Measurements from ENCODE around the gene IDE. TPM values are rescaled to one million over a fixed set of nuclear protein-coding genes. Genes with fewer than 3 reads are reported as not detected.

The IDE gene
- total and polyA plus RNA-seq, 10 of the 15 experiments (the other 5 are each of a cell fraction or from before 2014, with no cell fraction given) = 11.6 to 54.5 (median 33.6) TPM

- ATAC-seq (no peak), DNase-seq (ENCODE audit: low read depth, low spot score) (no peak), FAIRE-seq (no peak)
- Histone ChIP-seq H3K9me3 (replicated peaks; ENCODE audit: control insufficient read depth, insufficient read depth, low read length) (no peaks in the 10 kb centered on the region), H2AFZ (ENCODE audit: control insufficient read depth, low read depth, low read length) (no peak overlapping the region), H3K79me2 (ENCODE audit: control insufficient read depth, insufficient read depth, low read length) (no peaks in the 10 kb centered on the region), H3K4me3 (no peak overlapping the region), H3K36me3 (ENCODE audit: control insufficient read depth in 2 of 2, insufficient read depth in 2 of 2, low read length in 1 of 2) (peaks cover 2 to 21% of the 10 kb centered on the region in 2 experiments), H3K27me3 (replicated peaks in 1 of 2; ENCODE audit: control insufficient read depth in 2 of 2, insufficient read depth in 2 of 2, low read length in 1 of 2) (no peaks in the 10 kb centered on the region), H3K4me2 (ENCODE audit: control insufficient read depth, insufficient read depth) (no peak overlapping the region), H4K20me1 (ENCODE audit: control insufficient read depth, insufficient read depth) (no peaks in the 10 kb centered on the region), H3K9ac (ENCODE audit: control insufficient read depth, insufficient read depth, low read length) (no peak overlapping the region), H3K27ac (ENCODE audit: control insufficient read depth, insufficient read depth) (no peak overlapping the region), H3K4me1 (ENCODE audit: control insufficient read depth, insufficient read depth, low read length) (no peaks in the 10 kb centered on the region)
- intact Hi-C loops (cut with micrococcal nuclease; ENCODE audit: unreplicated experiment) = no loop called here
- ChIA-PET RAD21 (ENCODE audit: unreplicated experiment) (no interaction called here), POLR2A (interaction anchor here (0.6 kb wide), 1 partner anchor 19 kb away, joined by 5 read pairs; no protein-coding TSS in a partner anchor), SMC1A (ENCODE audit: uncharacterized antibody, unreplicated experiment) (interaction anchor here (1.1 to 1.2 kb wide), 2 partner anchors 21 to 376 kb away, joined by 3 to 5 read pairs; no protein-coding TSS in a partner anchor), CTCF (no interaction called here)
- TF ChIP-seq POLR2AphosphoS2 (IDR thresholded peaks at IDR 0.05; ENCODE audit: low read depth, low read length) (no peak), ZNF24 (IDR thresholded peaks at IDR 0.05) (no peak), WRNIP1 (IDR thresholded peaks at IDR 0.05; ENCODE audit: borderline replicate concordance, low read depth, low read length) (no peak), FOXK2 (IDR thresholded peaks at IDR 0.05) (no peak), ESRRA (IDR thresholded peaks at IDR 0.05; ENCODE audit: low read length) (no peak), SMC3 (IDR thresholded peaks at IDR 0.05; ENCODE audit: borderline replicate concordance, low read length) (no peak), CHD2 (IDR thresholded peaks at IDR 0.05; ENCODE audit: borderline replicate concordance, low read depth, low read length) (no peak), PAX5 (IDR thresholded peaks at IDR 0.05; ENCODE audit: borderline replicate concordance, low read depth, low read length) (no peak), TCF3 (IDR thresholded peaks at IDR 0.05; ENCODE audit: borderline replicate concordance, insufficient read depth, low read depth, low read length) (no peak), SRF (IDR thresholded peaks at IDR 0.05; ENCODE audit: low read depth in 2 of 2, low read length in 2 of 2) (no peak), CBFB (IDR thresholded peaks at IDR 0.05; ENCODE audit: low read depth) (no peak), NFYA (IDR thresholded peaks at IDR 0.05; ENCODE audit: borderline replicate concordance, low read depth, low read length) (no peak)
- TF ChIP-seq, protein P1, sequence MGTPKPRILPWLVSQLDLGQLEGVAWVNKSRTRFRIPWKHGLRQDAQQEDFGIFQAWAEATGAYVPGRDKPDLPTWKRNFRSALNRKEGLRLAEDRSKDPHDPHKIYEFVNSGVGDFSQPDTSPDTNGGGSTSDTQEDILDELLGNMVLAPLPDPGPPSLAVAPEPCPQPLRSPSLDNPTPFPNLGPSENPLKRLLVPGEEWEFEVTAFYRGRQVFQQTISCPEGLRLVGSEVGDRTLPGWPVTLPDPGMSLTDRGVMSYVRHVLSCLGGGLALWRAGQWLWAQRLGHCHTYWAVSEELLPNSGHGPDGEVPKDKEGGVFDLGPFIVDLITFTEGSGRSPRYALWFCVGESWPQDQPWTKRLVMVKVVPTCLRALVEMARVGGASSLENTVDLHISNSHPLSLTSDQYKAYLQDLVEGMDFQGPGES (IDR thresholded peaks at IDR 0.05) = no peak
- WGBS (ENCODE audit: insufficient coverage, insufficient replicate concordance, low lambda C conversion rate, missing lambda C conversion rate) = 79% methylated on average over 5 of the region's 5 CpGs
- in situ Hi-C loops (cut with MboI) = no loop called here
- no TSS peak for BruUV-seq (replicated peaks)
These were observed 109.5 kb downstream of the IDE start for GRCh38 chr10:92464364-92464763.

Measured in GM12878 (cell line).